CD4-positive, alpha-beta memory T cell (primary cell): Measurements from ENCODE around the gene PITRM1. TPM values are rescaled to one million over a fixed set of nuclear protein-coding genes. Genes with fewer than 3 reads are reported as not detected.
A peak's percentile ranks its signal among the peaks of the same experiment; 100 is the strongest.

ENCODE experiments used
- CTCF ChIA-PET: fragments of 350-600 bp; sonication (Branson Sonifier 250); formaldehyde crosslinking; loops from one replicate; lab custom pipeline; 2021; ENCODE audit warnings: inconsistent platforms; ENCODE audit not compliant: partially characterized antibody; lab: Charles Lee
- POLR2A ChIA-PET: fragments of 350-600 bp; sonication (Branson Sonifier 250); formaldehyde crosslinking; loops from one replicate; lab custom pipeline; 2021; ENCODE audit not compliant: partially characterized antibody; lab: Charles Lee
- DNase-seq, 5 donors: peaks; one replicate each; pipeline versions ENCODE4 v3.0.0 to v3.0.0-alpha.2; 2020 to 2022; ENCODE audit warnings: mixed read lengths in 1 of 5
- H3K27ac ChIP-seq: one replicate; pipeline ENCODE4 v1.7.0; 2013; ENCODE audit warnings: low read depth, low read length
- H3K27me3 ChIP-seq: 2 replicates; pipeline ENCODE4 v1.7.0; 2013; ENCODE audit warnings: mild to moderate bottlenecking, low read length, moderate library complexity; ENCODE audit not compliant: insufficient read depth
- H3K36me3 ChIP-seq: 2 replicates; pipeline ENCODE4 v1.7.0; 2013; ENCODE audit warnings: mild to moderate bottlenecking, low read length, moderate library complexity; ENCODE audit not compliant: insufficient read depth
- H3K4me1 ChIP-seq: 2 replicates; pipeline ENCODE4 v1.7.0; 2013; ENCODE audit warnings: mild to moderate bottlenecking, low read length, moderate library complexity; ENCODE audit not compliant: insufficient read depth
- H3K4me3 ChIP-seq, 2 donors: one replicate each; pipeline ENCODE4 v1.7.0; 2013; ENCODE audit warnings: low read length in 2 of 2, mild to moderate bottlenecking in 1 of 2
- H3K9me3 ChIP-seq, 2 donors: one replicate each; pipeline ENCODE4 v1.7.0; 2013; ENCODE audit warnings: low read length in 2 of 2, control low read depth in 1 of 2; ENCODE audit not compliant: control insufficient read depth in 1 of 2
- H3K27ac Mint-ChIP-seq, 7 donors: one replicate each; pipeline ENCODE4 v1.8.0; 2020 to 2021; ENCODE audit warnings: mixed read lengths in 7 of 7, mild to moderate bottlenecking in 6 of 7, inconsistent platforms in 3 of 7, moderate library complexity in 3 of 7
- H3K27me3 Mint-ChIP-seq, 2 donors: one replicate each; pipeline ENCODE4 v1.8.0; 2020 to 2021; ENCODE audit warnings: mixed read lengths in 2 of 2
- H3K36me3 Mint-ChIP-seq, 2 donors: one replicate each; pipeline ENCODE4 v1.8.0; 2020 to 2021; ENCODE audit warnings: mixed read lengths in 2 of 2, inconsistent platforms in 1 of 2, mild to moderate bottlenecking in 1 of 2
- H3K4me1 Mint-ChIP-seq, 4 donors: one replicate each; pipeline ENCODE4 v1.8.0; 2020 to 2021; ENCODE audit warnings: mixed read lengths in 4 of 4, mild to moderate bottlenecking in 1 of 4
- H3K4me3 Mint-ChIP-seq, 8 donors: one replicate each; pipeline ENCODE4 v1.8.0; 2020 to 2021; ENCODE audit warnings: mixed read lengths in 8 of 8, mild to moderate bottlenecking in 7 of 8, moderate library complexity in 6 of 8, inconsistent platforms in 3 of 8
- H3K9me3 Mint-ChIP-seq, 8 donors: one replicate each; pipeline ENCODE4 v1.8.0; 2020 to 2021; ENCODE audit warnings: mixed read lengths in 8 of 8, mild to moderate bottlenecking in 5 of 8, inconsistent platforms in 3 of 8, moderate library complexity in 1 of 8
- intact Hi-C: fragments of 100-400 bp; cut with micrococcal nuclease; formaldehyde crosslinking; loops from one replicate; pipeline ENCODE4 v1.15.1; 2023
- polyA plus RNA-seq, 2 donors: library from polyadenylated mRNA; unstranded; fragments of 300-500 nt; fragmentation: Illumina TruSeq; gene quantifications; one replicate each; pipeline ENCODE4 v1.2.3, GENCODE V29; 2021
- total RNA-seq, 2 experiments: library from RNA; stranded (reverse); gene quantifications; one replicate each; pipeline ENCODE4 v1.2.3, GENCODE V29; 2021

The PITRM1 gene
- total and polyA plus RNA-seq, 4 experiments from 2014 or later: 25.5 to 80.7 (median 63.0) TPM

DNA sequence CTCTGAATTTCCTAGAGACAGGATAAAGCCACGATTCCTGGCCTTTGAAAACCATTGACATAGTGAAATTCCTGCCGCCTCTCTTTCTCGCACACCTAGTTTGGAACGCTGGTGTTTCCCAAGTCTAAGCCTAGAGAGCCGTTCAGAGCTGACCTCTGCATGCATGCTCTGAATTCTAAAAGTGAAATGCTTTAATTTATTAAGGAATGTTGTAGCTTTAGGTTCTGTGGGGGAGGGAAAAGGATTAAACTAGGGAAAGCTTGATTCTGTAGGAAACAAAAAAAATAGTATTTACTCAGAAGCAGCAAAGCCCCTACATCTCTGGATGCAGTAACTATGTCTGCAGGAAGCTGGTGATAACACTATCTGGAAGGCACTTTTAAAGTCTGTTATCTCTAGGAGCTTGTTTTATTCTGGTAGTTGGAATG lies 78.0 kb downstream of the PITRM1 start:
- H3K4me3 Mint-ChIP-seq: peak overlapping the region in 5 of 8 donors; percentile 31 to 71 (median 56)
- H3K36me3 Mint-ChIP-seq: peaks cover 29 to 38% of the 10 kb centered on the region in 2 donors
- H3K27me3 Mint-ChIP-seq: no peaks in the 10 kb centered on the region
- no peaks in the 10 kb centered on the region for H3K9me3 ChIP-seq
- H3K27ac Mint-ChIP-seq: peak overlapping the region in 6 of 7 donors; percentile 23 to 82 (median 55)
- DNase-seq: no peak
- peaks cover 66% of the 10 kb centered on the region for H3K4me1 ChIP-seq
- peaks cover 43 to 72% (median 60%) of the 10 kb centered on the region in 4 donors for H3K4me1 Mint-ChIP-seq
- H3K27me3 ChIP-seq: no peaks in the 10 kb centered on the region
- ChIA-PET CTCF (interaction anchor here (1.8 kb wide), 1 partner anchor 51 kb away, joined by 3 read pairs; no protein-coding TSS in a partner anchor), POLR2A (interaction anchor here (0.8 kb wide), 1 partner anchor 26 kb away, joined by 4 read pairs; no protein-coding TSS in a partner anchor)
- no peak overlapping the region for H3K4me3 ChIP-seq
- H3K9me3 Mint-ChIP-seq: no peaks in the 10 kb centered on the region
- H3K27ac ChIP-seq: no peak overlapping the region
- peaks cover 7% of the 10 kb centered on the region for H3K36me3 ChIP-seq
- intact Hi-C loops: loop anchor here (1.0 kb wide), 1 partner anchor 26 kb away; no protein-coding TSS in a partner anchor

DNA sequence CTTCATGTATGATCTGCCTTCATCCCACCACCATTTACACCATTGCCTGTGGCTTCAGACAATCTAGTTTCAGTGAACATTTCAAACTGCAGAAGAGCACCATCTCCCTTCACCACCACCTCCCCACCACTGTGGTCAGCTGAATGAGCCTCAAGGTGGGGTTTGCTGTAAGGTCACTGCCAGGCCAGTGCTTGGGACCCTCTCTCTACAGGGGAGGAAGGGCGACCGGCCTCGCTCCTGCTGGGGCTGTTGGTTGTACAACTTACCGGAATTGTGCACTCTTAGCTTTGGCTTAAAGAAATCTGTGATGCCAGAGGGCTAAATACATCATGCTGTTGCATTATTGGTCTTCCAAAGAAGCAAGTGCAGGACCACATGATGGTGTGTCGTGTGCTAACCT lies 78.6 kb downstream of the PITRM1 start:
- no peaks in the 10 kb centered on the region for H3K9me3 ChIP-seq
- Mint-ChIP-seq H3K4me1 (peaks cover 46 to 76% (median 62%) of the 10 kb centered on the region in 4 donors), H3K27ac (peak overlapping the region in 2 of 7 donors; percentile 52 to 57), H3K9me3 (no peaks in the 10 kb centered on the region), H3K36me3 (peaks cover 27 to 32% of the 10 kb centered on the region in 2 donors), H3K4me3 (peak overlapping the region in 4 of 8 donors; percentile 17 to 45 (median 34)), H3K27me3 (no peaks in the 10 kb centered on the region)
- no peak for DNase-seq
- ChIA-PET CTCF (interaction anchor here (1.8 kb wide), 1 partner anchor 50 kb away, joined by 3 read pairs; no protein-coding TSS in a partner anchor), POLR2A (interaction anchor here (0.8 kb wide), 1 partner anchor 26 kb away, joined by 4 read pairs; no protein-coding TSS in a partner anchor)
- no peak overlapping the region for H3K4me3 ChIP-seq
- intact Hi-C loops: no loop called here
- no peaks in the 10 kb centered on the region for H3K27me3 ChIP-seq
- H3K27ac ChIP-seq: no peak overlapping the region
- H3K4me1 ChIP-seq: peaks cover 66% of the 10 kb centered on the region
- H3K36me3 ChIP-seq: peaks cover under 1% of the 10 kb centered on the region

DNA sequence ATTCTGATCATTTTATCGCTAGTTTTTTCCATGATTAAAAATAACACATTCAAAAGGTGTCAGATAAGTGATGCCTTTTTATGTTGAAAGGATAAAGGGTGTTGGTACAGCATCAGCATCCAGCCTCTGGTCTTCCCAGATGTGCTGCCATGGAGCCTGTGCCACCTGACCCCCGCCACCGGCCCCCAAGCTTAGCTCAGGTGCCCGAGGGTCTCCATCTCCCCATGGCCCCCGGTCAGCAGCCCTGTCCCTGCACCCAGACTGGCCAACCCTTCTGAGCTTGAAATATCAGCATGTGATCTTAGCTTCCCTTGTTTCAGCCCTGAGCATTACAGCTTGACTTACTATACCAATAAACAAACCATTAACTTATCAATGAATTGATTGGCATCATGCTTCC lies 80.7 kb downstream of the PITRM1 start:
- DNase-seq: no peak
- H3K36me3 Mint-ChIP-seq: peaks cover 27 to 29% of the 10 kb centered on the region in 2 donors
- Histone ChIP-seq H3K4me1 (peaks cover 66% of the 10 kb centered on the region), H3K27ac (no peak overlapping the region), H3K36me3 (no peaks in the 10 kb centered on the region), H3K9me3 (no peaks in the 10 kb centered on the region), H3K4me3 (no peak overlapping the region), H3K27me3 (no peaks in the 10 kb centered on the region)
- peaks cover 46 to 76% (median 60%) of the 10 kb centered on the region in 4 donors for H3K4me1 Mint-ChIP-seq
- intact Hi-C loops: no loop called here
- no peaks in the 10 kb centered on the region for H3K9me3 Mint-ChIP-seq
- peak overlapping the region in 4 of 7 donors; percentile 23 to 57 (median 32) for H3K27ac Mint-ChIP-seq
- H3K4me3 Mint-ChIP-seq: peak overlapping the region in 1 of 8 donors; percentile 57
- ChIA-PET POLR2A (interaction anchor here (1.3 kb wide), 1 partner anchor 24 kb away, joined by 6 read pairs; no protein-coding TSS in a partner anchor), CTCF (interaction anchor here (1.3 kb wide), 1 partner anchor 11 kb away, joined by 5 read pairs; no protein-coding TSS in a partner anchor)
- H3K27me3 Mint-ChIP-seq: no peaks in the 10 kb centered on the region

DNA sequence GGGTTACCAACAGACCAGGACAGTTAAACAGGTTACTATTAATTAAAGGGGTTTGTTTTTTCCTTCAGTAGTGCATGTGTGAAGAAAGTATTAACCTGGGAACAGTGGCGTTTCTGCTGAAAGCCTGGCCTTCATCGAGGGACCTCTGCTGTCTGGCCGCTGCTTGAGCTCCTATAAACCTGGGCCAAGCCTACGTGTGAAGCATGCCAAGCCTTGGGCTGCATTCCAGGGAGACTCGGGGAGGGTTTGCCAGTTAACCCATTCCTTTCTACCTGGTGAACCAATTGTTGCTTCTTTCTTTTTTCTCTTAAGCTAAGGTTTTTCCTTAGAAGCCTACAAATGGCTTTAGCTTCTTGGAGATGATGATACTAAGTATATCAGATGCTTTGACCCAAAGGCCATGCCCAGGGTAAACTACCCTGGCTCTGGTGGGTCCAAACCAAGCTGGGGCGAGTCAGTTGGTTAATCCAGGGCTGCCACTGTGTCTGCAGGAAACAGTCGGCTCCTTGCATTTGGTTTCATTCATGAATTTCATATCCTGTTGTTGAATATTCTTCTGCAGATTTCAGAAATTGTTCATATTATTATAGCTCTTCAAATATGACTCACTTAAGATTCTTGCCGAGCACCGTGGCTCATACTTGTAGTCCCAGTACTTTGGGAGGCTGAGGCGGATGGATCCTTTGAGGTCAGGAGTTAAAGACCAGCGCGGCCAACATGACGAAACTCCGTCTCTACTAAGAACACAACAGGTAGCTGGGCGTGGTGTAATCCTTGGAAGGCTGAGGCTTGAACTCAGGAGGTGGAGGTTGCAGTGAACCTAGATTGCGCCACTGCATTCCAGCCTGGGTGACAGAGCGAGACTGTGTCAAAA lies 81.4 kb downstream of the PITRM1 start:
- H3K4me3 Mint-ChIP-seq: peak overlapping the region in 6 of 8 donors; percentile 14 to 82 (median 61)
- H3K36me3 ChIP-seq: no peaks in the 10 kb centered on the region
- peak overlapping the region in 4 of 7 donors; percentile 8 to 75 (median 48) for H3K27ac Mint-ChIP-seq
- CTCF ChIA-PET: interaction anchor here (1.0 to 1.3 kb wide), 2 partner anchors 10 kb away, joined by 3 to 5 read pairs; no protein-coding TSS in a partner anchor
- H3K27ac ChIP-seq: no peak overlapping the region
- H3K9me3 ChIP-seq: no peaks in the 10 kb centered on the region
- no peaks in the 10 kb centered on the region for H3K9me3 Mint-ChIP-seq
- H3K36me3 Mint-ChIP-seq: peaks cover 27 to 36% of the 10 kb centered on the region in 2 donors
- no peak overlapping the region for H3K4me3 ChIP-seq
- peaks cover 48 to 79% (median 58%) of the 10 kb centered on the region in 4 donors for H3K4me1 Mint-ChIP-seq
- POLR2A ChIA-PET: interaction anchor here (0.6 to 1.3 kb wide), 3 partner anchors 9 to 36 kb away, joined by 3 to 6 read pairs (median 3); no protein-coding TSS in a partner anchor
- no peak for DNase-seq
- H3K4me1 ChIP-seq: peaks cover 61% of the 10 kb centered on the region
- intact Hi-C loops: no loop called here
- H3K27me3 ChIP-seq: no peaks in the 10 kb centered on the region
- no peaks in the 10 kb centered on the region for H3K27me3 Mint-ChIP-seq

DNA sequence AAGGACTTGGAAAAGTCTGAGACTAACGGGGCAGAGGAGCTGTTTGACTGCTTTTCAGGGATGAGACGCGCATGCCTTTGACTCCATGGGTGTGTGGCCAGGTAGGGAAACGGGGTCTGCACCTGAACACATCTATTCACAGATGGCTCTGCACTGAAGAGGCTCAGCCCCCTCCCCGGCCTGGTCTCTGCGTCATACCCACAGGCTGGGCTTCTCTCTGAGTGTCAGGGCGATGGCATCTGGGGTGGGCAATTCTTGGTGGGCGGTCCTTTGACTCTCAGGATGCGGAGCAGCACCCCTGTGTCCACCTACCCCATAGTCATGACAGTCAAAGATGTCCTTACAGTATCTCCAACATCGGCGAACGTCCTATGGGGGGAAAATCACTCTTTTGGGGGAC lies 82.2 kb downstream of the PITRM1 start:
- no peak overlapping the region for H3K27ac ChIP-seq
- H3K4me3 ChIP-seq: no peak overlapping the region
- peaks cover 53% of the 10 kb centered on the region for H3K4me1 ChIP-seq
- DNase-seq: no peak
- H3K4me3 Mint-ChIP-seq: no peak overlapping the region
- no peaks in the 10 kb centered on the region for H3K9me3 ChIP-seq
- peaks cover 43 to 75% (median 53%) of the 10 kb centered on the region in 4 donors for H3K4me1 Mint-ChIP-seq
- H3K9me3 Mint-ChIP-seq: no peaks in the 10 kb centered on the region
- H3K27me3 ChIP-seq: no peaks in the 10 kb centered on the region
- no peaks in the 10 kb centered on the region for H3K27me3 Mint-ChIP-seq
- H3K27ac Mint-ChIP-seq: peak overlapping the region in 1 of 7 donors; percentile 17
- H3K36me3 ChIP-seq: no peaks in the 10 kb centered on the region
- POLR2A ChIA-PET: interaction anchor here (0.7 kb wide), 1 partner anchor 36 kb away, joined by 3 read pairs; no protein-coding TSS in a partner anchor
- CTCF ChIA-PET: interaction anchor here (1.0 kb wide), 1 partner anchor 9 kb away, joined by 3 read pairs; no protein-coding TSS in a partner anchor
- intact Hi-C loops: no loop called here
- peaks cover 27 to 42% of the 10 kb centered on the region in 2 donors for H3K36me3 Mint-ChIP-seq
